Right lobe of liver (tissue), 6 donors: Measurements from ENCODE around the gene CFAP221. TPM values are rescaled to one million over a fixed set of nuclear protein-coding genes. Genes with fewer than 3 reads are reported as not detected.

Source experiments
- ATAC-seq, 4 donors: fragments of 200-7000 bp; cut with Tn5 transposase; one replicate each; pipeline ENCODE4 v1.9.1; 2020; ENCODE audit warnings: mild to moderate bottlenecking in 4 of 4, moderate library complexity in 4 of 4
- DNase-seq, 3 donors: peaks; one replicate each; pipeline ENCODE4 v3.0.0-alpha.2; 2020
- H3K27ac ChIP-seq, 3 donors: fragments of 200-600 bp; one replicate each; pipeline ENCODE4 v1.8.0; 2022
- H3K27me3 ChIP-seq, 2 donors: fragments of 200-600 bp; one replicate each; pipeline ENCODE4 v1.8.0; 2022
- H3K36me3 ChIP-seq, 4 donors: fragments of 200-600 bp; sonication (generic) in 1 of 4; one replicate each; pipeline versions ENCODE4 v1.5.1 to v1.8.0; 2017 to 2022; ENCODE audit warnings: control low read depth in 1 of 4
- H3K4me1 ChIP-seq, 4 donors: fragments of 200-600 bp; sonication (generic) in 1 of 4; one replicate each; pipeline versions ENCODE4 v1.5.1 to v1.8.0; 2017 to 2022; ENCODE audit warnings: control low read depth in 1 of 4
- H3K4me3 ChIP-seq, 3 donors: fragments of 200-600 bp; one replicate each; pipeline ENCODE4 v1.8.0; 2022
- H3K9me3 ChIP-seq, 4 donors: fragments of 200-600 bp; sonication (generic) in 1 of 4; one replicate each; pipeline versions ENCODE4 v1.5.1 to v1.8.0; 2017 to 2022; ENCODE audit warnings: control low read depth in 1 of 4
- CTCF ChIP-seq, 4 donors: fragments of 200-600 bp in 3 of 4; fragments of 450-650 bp in 1 of 4; IDR thresholded peaks; one replicate each; pipeline versions ENCODE4 v1.5.1 to v1.8.0; 2016 to 2022; ENCODE audit warnings: antibody characterized with exemption in 4 of 4, mild to moderate bottlenecking in 2 of 4
- POLR2A ChIP-seq: fragments of 450-650 bp; IDR thresholded peaks from one replicate; pipeline ENCODE4 v1.6.1; 2017; ENCODE audit warnings: antibody characterized with exemption, mild to moderate bottlenecking
- WGBS: methylation state at CpG from one replicate; pipeline ENCODE4 v1.1.6; 2018; ENCODE audit warnings: low coverage, low lambda C conversion rate; ENCODE audit not compliant: insufficient coverage; ENCODE audit errors: missing lambda C conversion rate; 5-methylcytosine and 5-hydroxymethylcytosine counted together
- intact Hi-C, 2 donors: fragments of 100-400 bp; cut with DNase I; formaldehyde crosslinking; loops; one replicate each; pipeline versions ENCODE4 v1.11.2 to v1.14.1; 2022
- total RNA-seq, 6 experiments: library from RNA; depleted of rRNA in 2 of 6; stranded (reverse); fragments of >200 nt in 2 of 6; fragmentation: NEBNext Ultra II Directional in 3 of 6; extraction: Animal tissue kit (Norgen Biotek cat#: 25700) in 3 of 6; gene quantifications; one replicate each; pipeline versions ENCODE4 v1.1.0 to v1.2.4, GENCODE V29; 2016 to 2023
- donor health status: DM: no; HTN: yes; CAD: no.
- donor health status: DM: no; HTN: no; CAD: no.
- donor health status: DM: no; HTN: no; CAD: no.
- donor health status: DM: no; HTN: yes; CAD: no.
- donor health status: DM: no; HTN: yes; CAD: no.

CFAP221 gene
- total RNA-seq, 6 experiments from 2014 or later = 0.56 to 5.8 (median 2.4) TPM

DNA sequence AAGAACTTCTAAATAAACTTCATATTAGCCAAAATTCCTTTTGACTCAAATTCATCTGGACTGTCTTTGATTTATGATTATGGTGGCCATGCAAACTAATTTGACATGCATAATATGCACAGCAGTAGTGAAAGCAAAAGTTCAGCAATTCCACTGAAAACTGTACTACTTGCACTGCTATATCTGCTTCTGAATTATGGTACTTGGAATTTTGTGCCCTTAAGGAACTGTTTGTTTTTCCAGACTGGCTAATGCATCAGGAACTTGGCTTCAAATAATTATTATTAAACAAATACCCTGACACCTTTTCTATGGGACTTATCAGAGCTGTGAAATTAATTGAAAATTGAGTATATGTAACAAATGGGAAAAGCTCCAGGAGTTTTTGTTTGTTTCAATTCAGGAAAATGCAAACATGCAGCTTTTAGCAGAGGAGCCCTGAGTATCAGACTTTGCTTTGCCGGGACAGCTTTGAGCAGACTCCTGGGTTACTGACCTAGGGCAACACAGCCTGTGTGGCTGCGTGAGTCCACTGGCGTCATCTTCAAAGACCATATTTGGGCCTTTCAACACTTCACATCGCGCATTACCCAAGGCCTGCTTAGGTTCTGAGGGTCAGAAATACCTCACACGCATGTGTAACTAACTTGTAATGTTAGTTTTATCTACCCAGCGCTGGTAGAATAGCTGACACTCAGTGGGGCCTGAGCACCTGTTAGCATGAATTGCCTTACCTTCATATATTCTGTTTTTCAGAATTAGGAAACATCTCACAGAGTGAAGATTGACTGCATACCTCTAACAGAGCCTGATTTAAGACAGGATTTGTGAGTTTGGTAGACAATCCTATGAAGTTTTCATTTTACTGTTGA is 35.4 kb downstream of the CFAP221 start:
- ATAC-seq (peak; percentile 97 to 98 (median 98)), DNase-seq (peak; percentile 65 to 81 (median 71))
- no peaks in the 10 kb centered on the region for H3K27me3 ChIP-seq
- peaks cover 0 to 11% (median 0%) of the 10 kb centered on the region in 4 donors for H3K4me1 ChIP-seq
- no peak overlapping the region for H3K4me3 ChIP-seq
- intact Hi-C loops = no loop called here
- TF ChIP-seq CTCF (IDR thresholded peaks at IDR 0.05) (no peak), POLR2A (peak; percentile 48)
- WGBS = 25% methylated on average over 7 of the region's 7 CpGs
- H3K36me3 ChIP-seq = no peaks in the 10 kb centered on the region
- peak overlapping the region; percentile 4 to 62 (median 51) for H3K27ac ChIP-seq
- H3K9me3 ChIP-seq = no peaks in the 10 kb centered on the region

- no peak for DNase-seq
- H3K27ac ChIP-seq = peak overlapping the region in 1 of 3 donors; percentile 62
- TF ChIP-seq POLR2A = no peak
- WGBS = 79% methylated on average over 3 of the region's 4 CpGs
- H3K4me1 ChIP-seq = peaks cover 0 to 11% (median 0%) of the 10 kb centered on the region in 4 donors
- ATAC-seq = no peak
- no peak overlapping the region for H3K4me3 ChIP-seq
- H3K36me3 ChIP-seq = no peaks in the 10 kb centered on the region
- intact Hi-C loops = no loop called here
- no peaks in the 10 kb centered on the region for H3K9me3 ChIP-seq
- no peaks in the 10 kb centered on the region for H3K27me3 ChIP-seq
Observed at GRCh38 chr2:119580550-119581072, 36.4 kb downstream of the CFAP221 start.

DNA sequence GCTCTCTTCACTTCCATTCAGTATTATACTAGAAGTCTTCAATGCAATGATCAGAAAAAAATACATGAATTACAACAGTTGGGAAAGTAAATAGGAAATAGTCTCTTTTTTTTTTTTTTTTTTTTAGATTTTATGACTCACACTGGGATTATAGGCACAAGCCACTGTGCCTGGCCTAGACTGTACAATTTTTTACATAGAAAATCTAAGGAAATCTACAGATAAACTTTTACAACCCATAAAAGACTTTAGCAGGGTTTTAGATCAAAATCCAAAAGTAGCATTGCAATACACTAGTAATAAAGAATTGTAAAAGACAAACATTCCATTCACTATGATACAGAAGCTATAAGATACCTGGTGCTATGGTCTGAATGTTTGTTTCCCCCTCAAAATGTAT is 39.0 kb downstream of the CFAP221 start:
- H3K9me3 ChIP-seq = no peaks in the 10 kb centered on the region
- intact Hi-C loops = no loop called here
- no peak overlapping the region for H3K4me3 ChIP-seq
- no peak overlapping the region for H3K27ac ChIP-seq
- TF ChIP-seq POLR2A = no peak
- TF ChIP-seq CTCF (IDR thresholded peaks at IDR 0.05) = no peak
- peaks cover 0 to 11% (median 0%) of the 10 kb centered on the region in 4 donors for H3K4me1 ChIP-seq
- no peaks in the 10 kb centered on the region for H3K36me3 ChIP-seq
- H3K27me3 ChIP-seq = no peaks in the 10 kb centered on the region
- ATAC-seq (no peak), DNase-seq (no peak)

GRCh38 chr2:119584469-119584868 is 40.2 kb downstream of the CFAP221 start:
- no peak for TF ChIP-seq CTCF (IDR thresholded peaks at IDR 0.05)
- TF ChIP-seq POLR2A = no peak
- Histone ChIP-seq H3K36me3 (no peaks in the 10 kb centered on the region), H3K9me3 (no peaks in the 10 kb centered on the region), H3K27me3 (no peaks in the 10 kb centered on the region), H3K27ac (no peak overlapping the region), H3K4me1 (peaks cover 0 to 7% (median 0%) of the 10 kb centered on the region in 4 donors), H3K4me3 (no peak overlapping the region)
- DNase-seq = no peak
- no peak for ATAC-seq
- intact Hi-C loops = no loop called here

DNA sequence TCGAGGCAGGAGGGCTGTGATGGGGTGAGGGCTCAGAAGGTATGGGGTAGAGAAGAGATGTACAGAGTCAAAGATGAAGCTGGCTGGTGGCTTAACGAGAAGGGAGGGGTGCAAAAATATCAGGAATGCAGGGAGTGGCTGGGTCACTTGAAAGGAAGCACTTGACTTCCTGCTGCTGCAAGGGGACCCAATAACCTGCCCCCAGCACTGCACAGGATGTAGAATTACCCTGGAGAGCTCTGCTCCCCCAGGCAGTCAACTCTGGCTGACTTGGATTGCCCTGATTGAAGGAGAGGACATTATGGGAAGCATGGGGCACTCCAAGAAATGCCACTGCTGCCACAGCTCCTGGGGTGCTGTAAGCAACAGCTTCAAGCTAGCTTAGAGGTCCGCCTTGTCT is 41.8 kb downstream of the CFAP221 start:
- no peaks in the 10 kb centered on the region for H3K27me3 ChIP-seq
- no peaks in the 10 kb centered on the region for H3K4me1 ChIP-seq
- no peak overlapping the region for H3K27ac ChIP-seq
- H3K4me3 ChIP-seq = no peak overlapping the region
- intact Hi-C loops = no loop called here
- ATAC-seq (no peak), DNase-seq (no peak)
- TF ChIP-seq POLR2A (no peak), CTCF (IDR thresholded peaks at IDR 0.05) (no peak)
- H3K9me3 ChIP-seq = no peaks in the 10 kb centered on the region
- 23% methylated on average over 2 of the region's 3 CpGs for WGBS
- no peaks in the 10 kb centered on the region for H3K36me3 ChIP-seq
